ENCODE measurements around the gene SH2D6.

DNA sequence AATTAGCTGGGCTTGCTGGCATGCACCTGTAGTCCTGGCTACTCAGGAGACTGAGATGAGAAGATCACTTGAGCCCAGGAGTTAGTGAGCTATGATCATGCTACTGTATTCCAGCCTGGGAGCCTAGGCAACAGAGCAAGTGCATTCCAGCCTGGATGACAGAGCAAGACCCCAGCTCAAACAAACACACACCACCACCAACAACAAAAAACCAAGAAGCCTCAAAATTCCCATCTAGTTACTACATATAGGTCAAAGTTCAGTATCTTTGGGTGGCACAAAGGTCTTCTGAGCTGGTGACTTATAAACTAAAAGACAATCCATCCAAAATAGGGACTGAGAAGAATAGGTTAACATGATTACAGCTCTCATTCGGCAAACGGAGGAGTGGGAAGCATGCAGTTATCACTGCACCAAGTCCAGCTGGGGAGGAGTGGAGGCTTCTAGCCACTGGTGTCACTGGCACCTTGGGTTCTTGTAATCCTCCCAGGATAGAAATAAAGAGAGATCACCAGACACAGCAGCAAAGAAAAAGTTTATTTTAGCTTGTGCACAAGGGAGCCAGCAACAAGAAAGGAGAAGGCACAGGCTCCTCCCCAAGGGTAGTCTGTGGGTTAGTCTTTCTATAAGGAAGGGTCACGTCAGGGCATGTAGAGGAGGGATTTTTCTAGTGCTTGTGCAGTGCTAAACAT, 57.4 kb downstream of the SH2D6 start:
- TF ChIP-seq, protein P1, sequence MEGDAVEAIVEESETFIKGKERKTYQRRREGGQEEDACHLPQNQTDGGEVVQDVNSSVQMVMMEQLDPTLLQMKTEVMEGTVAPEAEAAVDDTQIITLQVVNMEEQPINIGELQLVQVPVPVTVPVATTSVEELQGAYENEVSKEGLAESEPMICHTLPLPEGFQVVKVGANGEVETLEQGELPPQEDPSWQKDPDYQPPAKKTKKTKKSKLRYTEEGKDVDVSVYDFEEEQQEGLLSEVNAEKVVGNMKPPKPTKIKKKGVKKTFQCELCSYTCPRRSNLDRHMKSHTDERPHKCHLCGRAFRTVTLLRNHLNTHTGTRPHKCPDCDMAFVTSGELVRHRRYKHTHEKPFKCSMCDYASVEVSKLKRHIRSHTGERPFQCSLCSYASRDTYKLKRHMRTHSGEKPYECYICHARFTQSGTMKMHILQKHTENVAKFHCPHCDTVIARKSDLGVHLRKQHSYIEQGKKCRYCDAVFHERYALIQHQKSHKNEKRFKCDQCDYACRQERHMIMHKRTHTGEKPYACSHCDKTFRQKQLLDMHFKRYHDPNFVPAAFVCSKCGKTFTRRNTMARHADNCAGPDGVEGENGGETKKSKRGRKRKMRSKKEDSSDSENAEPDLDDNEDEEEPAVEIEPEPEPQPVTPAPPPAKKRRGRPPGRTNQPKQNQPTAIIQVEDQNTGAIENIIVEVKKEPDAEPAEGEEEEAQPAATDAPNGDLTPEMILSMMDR (IDR thresholded peaks at IDR 0.05), result no peak
- no peak for TF ChIP-seq POLR2A (IDR thresholded peaks at IDR 0.05)
